Large intestine (tissue), 3 donors: Measurements from ENCODE around the gene RECQL. TPM values are rescaled to one million over a fixed set of nuclear protein-coding genes. Genes with fewer than 3 reads are reported as not detected.

Experiments
- DNase-seq, 2 donors: peaks; one replicate each; pipeline versions ENCODE4 v3.0.0 to v3.0.0-alpha.2; 2013
- H3K27ac ChIP-seq: one replicate; pipeline ENCODE4 v1.5.1; 2013; ENCODE audit warnings: low read length
- H3K27me3 ChIP-seq: 2 replicates; pipeline ENCODE4 v1.6.1; 2013; ENCODE audit warnings: low read length; ENCODE audit not compliant: control insufficient read depth, insufficient read depth
- H3K36me3 ChIP-seq: 2 replicates; pipeline ENCODE4 v1.6.1; 2013; ENCODE audit warnings: low read length; ENCODE audit not compliant: control insufficient read depth, insufficient read depth
- H3K4me1 ChIP-seq: one replicate; pipeline ENCODE4 v1.6.1; 2013; ENCODE audit warnings: low read length; ENCODE audit not compliant: control insufficient read depth, insufficient read depth
- H3K4me3 ChIP-seq: one replicate; pipeline ENCODE4 v1.5.1; 2013; ENCODE audit warnings: low read length
- H3K9me3 ChIP-seq: one replicate; pipeline ENCODE4 v1.6.1; 2013; ENCODE audit warnings: mild to moderate bottlenecking, low read depth, low read length, moderate library complexity; ENCODE audit not compliant: control insufficient read depth
- WGBS: methylation state at CpG from one replicate; pipeline ENCODE4 v1.1.5; 2013; ENCODE audit warnings: low lambda C conversion rate; ENCODE audit not compliant: insufficient coverage; 5-methylcytosine and 5-hydroxymethylcytosine counted together
- polyA plus RNA-seq: library from polyadenylated mRNA; unstranded; fragments of 120-200 nt; gene quantifications from one replicate; pipeline ENCODE4 v1.2.1, GENCODE V29; 2013

Gene RECQL
- polyA plus RNA-seq, 1 donor, result 22.3 TPM

- Histone ChIP-seq H3K4me3 (no peak overlapping the region), H3K36me3 (no peaks in the 10 kb centered on the region), H3K9me3 (peaks cover 8% of the 10 kb centered on the region), H3K4me1 (no peaks in the 10 kb centered on the region), H3K27me3 (peaks cover 42% of the 10 kb centered on the region), H3K27ac (no peak overlapping the region)
- no peak for DNase-seq
- no CpG with 5 or more reads among the region's 5 CpGs for WGBS
Observed at GRCh38 chr12:21528953-21529352, 27.5 kb upstream of the RECQL start.

- H3K27ac ChIP-seq, result no peak overlapping the region
- H3K36me3 ChIP-seq, result no peaks in the 10 kb centered on the region
- DNase-seq, result peak in 1 of 2 donors; percentile 37
- H3K4me1 ChIP-seq, result no peaks in the 10 kb centered on the region
- no CpG with 5 or more reads among the region's 57 CpGs for WGBS
- peaks cover 42% of the 10 kb centered on the region for H3K27me3 ChIP-seq
- peak overlapping the region; percentile 49 for H3K4me3 ChIP-seq
- peaks cover 8% of the 10 kb centered on the region for H3K9me3 ChIP-seq
Observed at GRCh38 chr12:21527451-21528180, 26.2 kb upstream of the RECQL start.

- peaks cover 8% of the 10 kb centered on the region for H3K9me3 ChIP-seq
- peak overlapping the region; percentile 49 for H3K4me3 ChIP-seq
- no peaks in the 10 kb centered on the region for H3K36me3 ChIP-seq
- H3K4me1 ChIP-seq, result no peaks in the 10 kb centered on the region
- no peak for DNase-seq
- H3K27ac ChIP-seq, result no peak overlapping the region
- H3K27me3 ChIP-seq, result peaks cover 42% of the 10 kb centered on the region
- WGBS, result 23% methylated on average over 2 of the region's 12 CpGs
Observed at GRCh38 chr12:21526721-21527345, 25.4 kb upstream of the RECQL start.

- H3K9me3 ChIP-seq, result peaks cover 8% of the 10 kb centered on the region
- DNase-seq, result no peak
- peaks cover 42% of the 10 kb centered on the region for H3K27me3 ChIP-seq
- no CpG with 5 or more reads among the region's 1 CpG for WGBS
- peak within 1 kb of the TSS; percentile 49 for H3K4me3 ChIP-seq
- no peaks in the 10 kb centered on the region for H3K36me3 ChIP-seq
- no peaks in the 10 kb centered on the region for H3K4me1 ChIP-seq
- H3K27ac ChIP-seq, result no peak within 1 kb of the TSS
Observed at GRCh38 chr12:21526053-21526452, 24.6 kb upstream of the RECQL start, which contains the start of gene SPX. TSS of gene SPX (plus strand) at chr12:21526296. CDS start at chr12:21526473, 177 bp downstream.

- DNase-seq, result no peak
- Histone ChIP-seq H3K27ac (no peak overlapping the region), H3K36me3 (no peaks in the 10 kb centered on the region), H3K9me3 (peaks cover 8% of the 10 kb centered on the region), H3K4me3 (no peak overlapping the region), H3K4me1 (no peaks in the 10 kb centered on the region), H3K27me3 (peaks cover 27% of the 10 kb centered on the region)
Observed at GRCh38 chr12:21523148-21523547, 21.7 kb upstream of the RECQL start.

- Histone ChIP-seq H3K4me3 (no peak overlapping the region), H3K36me3 (no peaks in the 10 kb centered on the region), H3K27me3 (peaks cover 11% of the 10 kb centered on the region), H3K4me1 (no peaks in the 10 kb centered on the region), H3K27ac (no peak overlapping the region), H3K9me3 (no peaks in the 10 kb centered on the region)
- WGBS, result no CpG with 5 or more reads among the region's 1 CpG
- no peak for DNase-seq
Observed at GRCh38 chr12:21521541-21521940, 20.1 kb upstream of the RECQL start.

- 82% methylated on average over 2 of the region's 3 CpGs for WGBS
- DNase-seq, result no peak
- no peaks in the 10 kb centered on the region for H3K9me3 ChIP-seq
Observed at GRCh38 chr12:21518451-21518850, 17.0 kb upstream of the RECQL start.

GRCh38 chr12:21516281-21516680 is 14.8 kb upstream of the RECQL start:
- no peaks in the 10 kb centered on the region for H3K27me3 ChIP-seq
- H3K27ac ChIP-seq, result no peak overlapping the region
- H3K4me1 ChIP-seq, result no peaks in the 10 kb centered on the region
- peaks cover 16% of the 10 kb centered on the region for H3K36me3 ChIP-seq
- no peak overlapping the region for H3K4me3 ChIP-seq
- H3K9me3 ChIP-seq, result no peaks in the 10 kb centered on the region
- 89% methylated on average over 1 of the region's 2 CpGs for WGBS
- no peak for DNase-seq

More at GRCh38 chr12:21518451-21518850, 17.0 kb upstream of the RECQL start:
- Histone ChIP-seq H3K36me3 (peaks cover 8% of the 10 kb centered on the region), H3K27ac (no peak overlapping the region), H3K27me3 (no peaks in the 10 kb centered on the region), H3K4me3 (no peak overlapping the region), H3K4me1 (no peaks in the 10 kb centered on the region)

- H3K9me3 ChIP-seq, result no peaks in the 10 kb centered on the region
- no peaks in the 10 kb centered on the region for H3K4me1 ChIP-seq
- WGBS, result 50% methylated on average over 2 of the region's 2 CpGs
- no peak overlapping the region for H3K27ac ChIP-seq
- no peak overlapping the region for H3K4me3 ChIP-seq
- peaks cover 24% of the 10 kb centered on the region for H3K36me3 ChIP-seq
- no peaks in the 10 kb centered on the region for H3K27me3 ChIP-seq
- no peak for DNase-seq
Observed at GRCh38 chr12:21509768-21510167, 8.3 kb upstream of the RECQL start.

GRCh38 chr12:21507849-21508248 is 6.4 kb upstream of the RECQL start:
- Histone ChIP-seq H3K27me3 (no peaks in the 10 kb centered on the region), H3K9me3 (no peaks in the 10 kb centered on the region), H3K27ac (no peak overlapping the region), H3K4me3 (no peak overlapping the region), H3K36me3 (peaks cover 15% of the 10 kb centered on the region), H3K4me1 (peaks cover 2% of the 10 kb centered on the region)
- WGBS, result 80% methylated on average over 2 of the region's 2 CpGs
- no peak for DNase-seq
